ENCODE data around the gene PLCB3.
A peak's percentile ranks its signal among the peaks of the same experiment; 100 is the strongest.
"Not testable (repeated sequence)": the region's sequence is repeated elsewhere in the genome, so short reads cannot be mapped to it uniquely, and the experiment has no call there.

The PLCB3 gene

DNA sequence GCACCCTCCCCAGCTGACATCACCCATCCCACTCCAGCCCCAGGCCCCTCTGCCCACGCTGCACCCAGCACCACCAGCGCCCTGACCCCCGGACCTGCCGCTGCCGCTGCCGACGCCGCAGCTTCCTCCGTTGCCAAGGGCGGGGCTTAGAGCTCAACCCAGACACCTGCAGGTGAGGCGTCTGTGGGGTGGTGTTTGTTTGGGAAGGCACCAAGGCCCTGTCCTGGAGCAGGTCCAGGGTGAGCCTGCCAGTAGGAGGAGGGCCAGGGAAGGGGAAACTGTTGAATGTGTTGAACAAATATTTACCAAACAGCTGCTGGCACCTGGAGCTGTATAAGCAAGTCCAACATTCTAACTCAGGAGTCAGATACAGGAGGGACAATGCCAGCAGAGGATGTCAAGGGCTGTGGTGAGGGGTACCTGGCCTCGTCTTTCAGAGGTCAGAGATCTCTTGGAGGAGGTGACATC lies 13.8 kb upstream of the PLCB3 start:
- DNase-seq = no peak

DNA sequence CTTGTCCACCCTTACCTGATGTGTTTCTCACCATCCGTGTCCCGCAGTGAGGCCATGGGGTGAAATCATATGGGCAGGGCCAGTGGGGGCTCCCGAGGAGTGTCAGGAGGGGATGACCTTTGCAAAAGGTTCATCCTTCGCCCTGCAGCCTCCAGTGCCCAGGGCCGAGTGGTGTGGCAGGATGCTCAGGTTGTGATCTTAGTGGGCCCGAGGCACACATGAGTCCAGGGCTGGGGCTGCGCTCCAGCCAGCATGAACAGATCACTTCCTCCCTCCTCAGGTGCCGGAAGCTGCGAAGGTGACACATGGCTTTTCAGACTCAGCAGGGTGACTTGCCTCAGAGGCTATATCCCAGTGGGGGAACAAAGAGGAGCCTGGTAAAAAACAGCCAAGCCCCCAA lies 13.3 kb upstream of the PLCB3 start:
- DNase-seq = no peak

DNA sequence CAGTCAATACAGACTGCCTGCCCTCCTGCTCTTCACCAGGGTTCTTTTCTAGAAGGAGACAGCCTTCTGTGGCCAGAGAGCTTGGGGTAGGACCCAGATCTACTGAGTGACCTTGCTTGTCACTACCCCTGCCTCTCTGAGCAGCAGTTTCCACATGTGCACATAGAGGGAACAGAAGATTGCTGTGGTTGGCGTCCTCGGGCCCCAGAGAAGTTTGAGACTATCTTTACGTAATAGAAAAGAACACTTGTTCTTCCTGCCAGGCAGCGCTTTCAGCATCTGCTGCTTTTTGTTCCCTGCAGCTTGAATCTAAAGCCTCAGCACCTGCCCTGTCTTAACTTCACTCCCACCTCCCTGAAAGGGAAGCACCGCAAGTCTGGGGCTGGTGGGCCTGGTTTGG lies 12.3 kb upstream of the PLCB3 start:
- DNase-seq = no peak

DNA sequence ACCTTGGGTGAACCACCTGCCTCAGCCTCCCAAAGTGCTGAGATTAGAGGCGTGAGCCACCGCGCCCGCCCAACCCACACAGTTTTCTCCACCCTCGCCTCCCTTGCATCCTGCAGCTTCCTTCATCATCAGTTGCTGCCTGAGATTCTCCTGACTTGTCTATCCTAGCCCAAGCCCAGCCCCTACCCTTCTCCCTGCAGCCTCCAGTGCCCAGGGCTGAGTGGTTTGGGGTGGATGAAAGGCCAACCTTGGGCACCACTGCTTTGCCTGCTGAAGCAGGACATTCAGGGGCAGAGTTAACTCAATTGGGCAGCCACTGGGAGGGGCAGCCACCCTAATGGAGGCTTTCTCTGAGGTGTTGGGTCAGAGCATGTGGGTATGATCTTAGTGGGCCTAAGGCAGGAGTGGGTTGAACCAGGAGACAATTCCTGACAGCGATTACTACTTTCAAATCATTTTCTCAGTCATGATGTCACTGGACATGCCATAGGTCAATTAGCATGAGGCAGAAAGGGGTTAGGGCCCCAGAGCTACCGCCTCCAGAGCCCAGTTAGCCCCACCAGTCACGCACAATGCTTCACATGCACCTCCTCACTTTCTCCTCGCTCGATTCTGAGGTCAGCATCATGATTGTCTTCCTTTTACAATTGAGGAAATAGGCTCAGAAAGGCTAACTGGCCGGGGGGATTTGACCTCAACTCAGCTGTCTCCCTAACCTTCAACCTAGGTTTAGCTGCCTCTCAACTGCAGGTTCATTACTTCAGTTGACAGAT lies 11.5 kb upstream of the PLCB3 start:
- DNase-seq = no peak

DNA sequence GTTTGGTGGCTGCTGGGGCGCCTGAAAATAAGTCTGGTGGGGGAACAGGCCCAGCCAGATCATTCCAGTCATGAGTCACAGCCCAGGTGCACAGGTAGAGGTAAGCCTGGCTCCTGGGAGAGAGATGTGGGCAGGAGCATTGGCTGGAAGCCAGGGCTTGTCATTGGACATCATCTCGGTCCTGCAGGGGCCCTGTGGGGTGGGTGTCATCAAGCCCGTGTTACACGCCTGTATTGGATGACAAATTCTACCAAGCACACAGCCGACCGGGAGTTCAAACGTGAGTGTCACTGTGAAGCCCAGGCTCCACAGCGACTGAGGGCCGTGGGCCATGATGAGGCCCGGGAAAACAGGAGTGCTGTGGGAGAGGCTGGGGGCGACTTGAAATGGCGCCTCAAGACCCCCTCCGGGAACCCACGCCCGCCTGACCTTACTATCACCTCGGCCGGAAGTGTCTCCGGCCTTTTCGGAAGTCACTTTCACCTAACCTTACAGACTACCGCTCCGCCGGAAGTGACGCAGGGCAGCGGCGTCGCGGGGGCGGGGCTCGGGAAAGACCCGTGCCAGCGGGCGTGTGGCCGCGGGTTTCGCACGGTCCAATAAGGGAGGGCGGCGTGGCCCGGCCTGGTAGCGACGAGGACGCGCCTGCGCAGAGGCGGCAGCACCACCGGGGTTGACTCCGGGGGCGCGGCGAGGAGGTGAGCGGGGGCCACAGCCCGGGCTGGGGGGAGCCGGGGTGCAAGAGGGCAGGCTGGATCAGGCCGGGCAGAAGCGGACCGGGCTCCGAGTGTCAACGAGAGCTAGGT lies 10.7 kb upstream of the PLCB3 start, which contains the start of gene FKBP2:
Gene FKBP2 (plus strand): TSS at position 661 of the 806 bp plus-strand sequence. CDS start 1,293 bp downstream, outside the sequence.
- peak; percentile 96 for DNase-seq

DNA sequence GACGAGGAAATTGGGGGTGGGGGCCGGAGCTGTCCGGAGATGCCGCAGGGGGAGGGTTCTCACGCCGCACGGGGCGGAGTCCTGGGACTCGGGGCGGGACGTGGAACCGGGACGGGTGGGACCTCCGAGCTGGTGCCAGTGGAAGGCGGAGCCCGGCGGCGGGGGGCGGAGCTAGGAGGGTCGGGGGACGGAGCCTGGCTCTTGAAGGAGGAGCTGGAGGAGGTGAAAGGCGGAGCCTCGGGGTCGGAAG lies 10.2 kb upstream of the PLCB3 start:
- DNase-seq = peak; percentile 100

DNA sequence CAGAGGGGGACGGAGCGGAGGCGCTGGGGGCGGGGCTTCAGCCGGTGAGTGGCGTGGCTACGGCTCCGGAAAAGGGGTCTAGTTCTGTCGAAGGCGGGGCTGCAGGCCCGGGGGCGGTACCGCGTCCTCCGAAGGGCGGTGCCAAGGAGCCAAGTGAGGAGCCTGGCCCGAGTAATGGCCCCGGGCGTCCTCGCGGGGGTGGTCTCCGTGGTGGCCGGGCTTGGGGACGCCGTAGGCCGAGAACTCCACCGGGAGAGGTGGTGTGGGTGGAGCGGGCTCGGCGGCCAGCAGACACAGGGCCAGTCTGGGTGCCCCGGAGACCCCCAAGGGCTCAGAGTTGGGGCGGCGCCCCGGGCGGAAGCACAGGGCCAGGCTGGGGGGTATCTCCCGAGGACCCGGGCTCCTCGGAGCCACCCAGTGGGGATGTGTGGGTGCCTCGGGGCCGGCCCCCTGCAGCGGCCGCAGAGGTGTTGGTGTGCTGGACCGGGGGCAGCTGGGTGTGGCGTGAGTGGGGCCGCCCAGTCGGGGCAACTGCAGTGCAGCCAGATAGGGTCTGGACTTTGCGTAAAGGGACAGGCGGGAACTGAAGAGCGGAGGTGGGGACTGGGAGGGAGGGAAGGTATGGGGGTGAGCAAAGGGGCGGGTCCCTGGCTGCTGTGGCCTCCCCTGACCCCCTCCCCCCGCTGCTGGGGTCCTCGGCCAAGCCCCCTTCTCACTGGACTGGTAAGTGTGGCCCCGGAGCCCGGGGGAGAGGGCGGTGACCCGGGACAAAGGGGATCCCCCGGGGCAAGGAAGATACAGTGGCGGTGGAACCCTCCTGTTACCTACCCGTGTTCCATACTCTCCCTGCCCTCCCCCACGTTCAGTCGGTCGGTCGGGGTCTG lies 9.6 kb upstream of the PLCB3 start:
- DNase-seq = no peak

DNA sequence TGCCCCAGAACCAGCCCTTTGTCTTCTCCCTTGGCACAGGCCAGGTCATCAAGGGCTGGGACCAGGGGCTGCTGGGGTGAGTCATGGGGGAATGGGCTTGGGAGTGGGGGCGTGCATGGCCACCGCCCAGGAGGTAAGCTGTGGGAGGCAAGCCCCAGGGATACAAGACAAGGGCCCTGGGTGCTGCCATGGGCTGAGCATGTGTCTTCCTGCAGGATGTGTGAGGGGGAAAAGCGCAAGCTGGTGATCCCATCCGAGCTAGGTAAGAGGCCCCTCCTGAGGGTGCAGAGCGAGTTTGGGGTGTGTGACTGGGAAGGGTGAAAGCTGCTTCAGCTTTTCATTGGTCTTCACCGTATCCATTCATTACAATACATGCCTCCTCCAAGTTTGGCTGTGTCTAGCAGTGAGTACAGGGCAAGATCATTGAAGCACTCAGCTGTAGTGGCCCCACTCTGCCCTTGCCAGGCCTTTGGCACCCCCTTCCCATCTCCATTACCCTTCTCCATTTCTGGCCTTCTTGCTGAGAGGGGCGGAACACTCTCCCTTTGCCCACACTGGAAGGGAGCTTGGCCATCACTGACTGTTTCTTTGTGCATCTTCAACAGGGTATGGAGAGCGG lies 8.0 kb upstream of the PLCB3 start:
- DNase-seq = no peak

DNA sequence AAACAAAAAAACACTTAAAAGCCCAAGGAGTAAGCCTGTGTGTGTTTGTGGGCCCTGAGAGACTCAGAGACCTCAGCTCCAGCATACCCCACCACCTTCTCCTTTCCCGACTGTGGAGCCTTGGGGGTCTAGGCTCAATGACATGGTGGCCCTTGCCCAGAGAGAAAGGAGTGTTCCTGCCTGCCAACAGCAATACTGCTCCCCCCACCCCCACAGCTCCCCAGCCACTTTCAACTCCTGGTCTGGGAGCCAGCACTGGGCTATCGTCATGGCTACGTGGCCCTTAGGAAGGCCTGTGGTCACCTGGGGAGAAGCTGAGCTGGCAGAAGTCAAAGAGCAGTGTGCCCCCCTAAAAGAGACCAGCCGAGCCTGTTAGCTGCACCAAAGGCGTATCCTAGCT lies 7.2 kb upstream of the PLCB3 start:
- no peak for DNase-seq

DNA sequence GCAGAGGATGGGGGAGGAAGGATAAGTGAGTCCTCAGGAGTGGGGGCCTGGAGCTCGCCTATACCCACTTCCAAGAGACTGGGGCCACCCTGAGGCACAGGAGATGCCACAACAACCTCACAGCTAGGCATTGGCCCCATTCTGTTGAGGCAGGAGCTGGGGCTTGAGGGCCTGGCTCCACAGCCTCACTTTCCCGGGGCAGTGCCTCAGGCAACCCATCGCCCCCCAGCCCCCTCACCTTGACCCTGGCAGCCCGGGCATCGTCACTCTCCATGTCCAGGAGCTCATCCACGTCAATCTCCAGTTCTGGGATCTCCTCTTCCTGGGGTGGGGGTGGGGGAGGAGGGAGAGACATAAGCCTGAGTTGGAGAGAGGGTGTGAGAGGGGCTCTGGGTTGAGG lies 6.4 kb upstream of the PLCB3 start:
- no peak for DNase-seq

DNA sequence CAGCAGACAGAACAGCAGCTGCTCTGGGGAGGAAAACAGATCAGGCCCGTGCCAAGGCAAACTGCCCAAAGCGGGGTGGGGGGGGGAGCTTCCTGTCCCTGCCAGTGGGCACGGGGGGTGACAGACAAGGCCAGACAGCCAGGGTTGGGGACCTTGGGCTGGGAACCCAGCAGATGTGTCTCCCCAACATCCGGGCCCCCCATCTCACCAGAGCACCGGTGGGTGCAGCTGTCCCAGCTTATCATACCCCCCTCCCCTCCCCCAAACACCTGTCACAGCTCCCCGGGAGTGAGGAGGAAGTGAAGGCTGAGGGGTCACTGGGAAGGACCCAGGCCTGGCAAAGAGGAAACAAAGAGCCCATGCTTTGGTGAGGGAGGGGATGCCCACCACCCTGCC lies 5.9 kb upstream of the PLCB3 start:
- DNase-seq = no peak

DNA sequence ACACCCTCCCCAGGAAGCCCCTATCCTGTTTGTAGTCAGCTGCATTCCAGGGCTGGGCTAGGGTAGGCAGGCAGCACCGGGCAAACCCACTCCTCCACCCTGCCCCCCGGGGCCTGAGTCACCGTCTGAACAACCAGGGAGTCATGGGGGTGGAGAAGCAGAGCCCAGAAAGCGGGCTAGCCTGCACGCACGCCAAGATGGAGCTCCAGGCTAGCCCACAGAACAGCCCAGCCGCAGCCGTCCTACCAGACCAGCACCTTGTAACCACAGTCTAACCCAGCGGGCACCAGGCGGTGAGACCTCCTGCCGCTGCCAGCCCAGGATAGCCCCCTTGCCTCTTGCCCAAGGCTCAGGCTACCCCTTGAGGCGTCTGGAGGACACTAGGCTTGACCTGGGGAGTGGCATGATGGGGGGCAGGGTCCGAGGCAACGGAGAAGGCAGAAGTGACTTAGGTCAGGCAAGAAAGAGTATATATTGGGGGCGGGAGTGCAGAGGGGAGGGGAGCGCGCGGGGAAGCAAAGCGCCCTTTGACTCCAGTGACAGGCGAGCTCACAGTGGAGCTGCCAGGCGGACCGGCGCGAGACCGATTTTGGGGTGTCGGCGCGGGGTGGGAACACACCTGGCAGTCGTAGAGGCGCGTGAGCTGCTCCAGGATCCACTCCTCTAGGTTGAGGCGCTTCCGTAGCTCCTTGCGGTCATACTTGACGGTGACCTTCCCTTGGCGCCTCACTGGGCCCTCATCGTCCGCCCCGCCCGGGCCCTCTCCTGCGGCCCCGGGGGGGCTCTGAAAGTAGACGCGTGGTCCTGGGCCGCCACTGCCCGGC lies 5.3 kb upstream of the PLCB3 start:
- no peak for DNase-seq

DNA sequence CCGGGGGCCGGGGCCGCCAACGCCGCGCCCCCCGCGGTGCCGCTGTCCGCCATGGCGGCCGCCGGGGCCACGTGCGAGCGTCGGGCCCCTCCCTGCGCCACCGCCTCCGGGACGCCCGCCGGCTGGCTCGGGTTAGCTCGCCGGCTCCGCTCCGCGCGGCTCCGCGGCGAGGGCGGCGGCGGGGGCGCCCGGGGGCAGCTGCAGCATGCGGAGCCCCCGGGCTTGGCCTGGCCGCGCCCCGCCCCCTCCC lies 4.8 kb upstream of the PLCB3 start:
- not testable (repeated sequence) for DNase-seq

DNA sequence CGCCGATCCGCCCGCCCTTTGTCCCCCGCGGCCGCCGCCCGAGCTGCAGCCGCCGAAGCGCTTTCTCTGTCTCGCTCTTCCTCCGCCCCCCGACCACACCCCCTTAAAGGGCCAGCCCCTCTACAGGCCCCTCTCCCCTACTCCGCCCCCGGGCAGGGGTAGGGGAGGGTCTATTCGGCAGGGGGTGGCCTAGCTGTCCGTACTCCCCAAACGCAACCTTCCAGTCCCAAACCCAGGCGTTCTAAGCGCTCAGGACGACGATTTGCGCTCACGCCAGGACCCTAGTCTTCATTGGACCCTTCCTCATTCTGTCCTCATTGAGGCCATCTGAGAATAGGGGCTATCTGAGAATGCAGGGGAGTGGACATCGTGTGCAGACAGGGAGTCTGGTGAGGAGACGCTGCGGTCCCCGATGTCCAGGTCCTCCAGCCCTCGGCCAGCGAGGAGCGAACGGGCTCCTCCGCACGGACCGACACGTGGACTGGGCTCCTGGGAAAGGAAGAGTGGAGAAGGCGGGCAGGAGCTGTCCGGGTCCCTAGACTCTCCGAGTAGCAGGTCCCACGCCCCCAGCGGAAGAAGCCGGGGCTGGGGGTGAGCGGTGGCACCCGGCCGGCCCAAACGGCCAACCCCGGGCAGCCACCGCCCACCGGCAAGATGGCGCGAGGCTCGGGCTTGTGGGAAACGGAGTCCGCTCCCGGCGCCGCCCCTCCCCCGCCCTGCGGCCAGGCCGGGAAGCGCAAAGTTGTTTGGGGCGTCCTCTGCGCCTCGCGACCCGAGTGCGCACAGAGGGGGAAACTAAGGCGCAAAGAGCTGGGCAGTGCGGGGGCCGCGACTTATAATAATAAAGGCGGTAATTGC lies 4.2 kb upstream of the PLCB3 start, which contains the start of gene PPP1R14B:
Gene PPP1R14B (minus strand): TSS at position 73 of the 858 bp plus-strand sequence. CDS start 270 bp downstream, outside the sequence.
- DNase-seq = peak; percentile 69

DNA sequence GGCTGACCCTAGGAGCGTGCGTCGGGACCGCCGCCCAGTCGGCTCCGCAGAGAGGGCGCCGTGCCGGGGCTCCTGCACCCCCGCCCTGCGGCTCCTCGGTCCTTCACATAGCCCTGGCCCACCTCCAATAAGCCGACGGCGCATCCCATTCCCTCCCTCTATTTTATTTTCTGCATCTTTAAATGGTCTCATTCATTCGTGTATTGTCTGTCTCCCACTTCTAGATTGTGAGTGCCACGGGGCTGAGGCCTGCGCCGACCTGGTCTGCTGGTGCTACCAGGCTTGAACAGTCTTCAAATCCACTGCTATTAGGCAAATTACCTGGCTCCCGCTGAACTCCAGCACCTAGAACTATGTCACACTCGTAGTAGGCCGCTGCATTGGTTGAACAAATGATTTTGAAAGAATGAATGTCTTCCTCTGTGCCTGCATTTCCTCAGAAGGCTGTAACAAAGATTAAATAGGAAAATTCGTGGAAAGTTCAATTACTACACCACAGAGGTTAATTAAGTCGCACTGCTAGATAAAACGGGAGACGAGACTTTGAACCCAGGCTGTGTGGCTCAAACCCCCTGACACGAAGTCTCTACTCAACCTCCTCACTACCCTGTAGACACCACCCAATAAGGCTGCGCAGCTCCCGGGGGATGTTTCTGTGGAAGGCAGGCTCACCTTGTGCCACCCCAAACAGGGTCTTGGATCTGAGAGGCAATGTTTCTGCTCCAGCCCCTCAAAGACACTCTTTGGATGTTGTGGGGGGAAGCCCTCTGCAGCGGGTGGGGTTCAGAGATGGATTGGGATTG lies 3.4 kb upstream of the PLCB3 start:
- DNase-seq = no peak

DNA sequence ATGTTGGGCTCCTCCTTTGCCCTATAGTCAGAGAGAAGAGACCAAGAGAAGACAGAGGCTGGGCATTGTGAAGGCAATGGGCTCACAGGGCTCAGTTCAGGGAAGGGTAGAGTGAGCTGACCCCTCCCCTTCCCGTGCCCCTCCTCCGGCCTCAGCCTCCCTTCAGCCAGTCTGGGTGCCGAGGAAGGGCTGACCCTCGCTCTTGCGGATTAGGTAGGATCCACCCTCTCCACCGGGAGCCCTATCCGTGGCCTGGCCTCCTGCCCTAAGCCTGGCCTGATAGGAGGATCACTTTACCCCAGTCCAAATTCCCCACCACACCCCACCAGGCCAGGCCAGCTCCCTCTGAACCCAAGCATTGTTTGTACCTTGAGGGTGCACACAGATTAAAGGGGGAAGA lies 2.8 kb upstream of the PLCB3 start:
- DNase-seq = no peak

DNA sequence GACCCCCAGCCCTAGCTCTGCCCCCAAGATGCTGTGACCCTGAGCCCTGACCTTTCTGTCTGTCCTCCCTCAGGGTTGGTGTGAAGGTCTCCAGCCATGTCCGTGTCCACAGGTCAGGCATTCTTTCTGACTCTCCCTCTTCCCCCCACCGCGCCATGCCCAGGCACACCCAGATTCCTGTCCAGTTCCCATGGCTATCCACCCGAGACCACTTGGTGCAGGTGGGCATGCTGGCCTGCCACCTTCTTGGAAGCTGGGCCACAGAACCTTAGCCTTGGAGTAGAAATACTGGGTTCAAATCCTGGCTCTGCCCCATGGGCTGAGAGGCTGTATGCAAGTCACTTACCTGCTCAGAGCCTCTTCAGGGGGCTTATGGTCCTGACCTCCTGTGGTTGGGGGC lies 2.3 kb upstream of the PLCB3 start:
- DNase-seq = no peak

DNA sequence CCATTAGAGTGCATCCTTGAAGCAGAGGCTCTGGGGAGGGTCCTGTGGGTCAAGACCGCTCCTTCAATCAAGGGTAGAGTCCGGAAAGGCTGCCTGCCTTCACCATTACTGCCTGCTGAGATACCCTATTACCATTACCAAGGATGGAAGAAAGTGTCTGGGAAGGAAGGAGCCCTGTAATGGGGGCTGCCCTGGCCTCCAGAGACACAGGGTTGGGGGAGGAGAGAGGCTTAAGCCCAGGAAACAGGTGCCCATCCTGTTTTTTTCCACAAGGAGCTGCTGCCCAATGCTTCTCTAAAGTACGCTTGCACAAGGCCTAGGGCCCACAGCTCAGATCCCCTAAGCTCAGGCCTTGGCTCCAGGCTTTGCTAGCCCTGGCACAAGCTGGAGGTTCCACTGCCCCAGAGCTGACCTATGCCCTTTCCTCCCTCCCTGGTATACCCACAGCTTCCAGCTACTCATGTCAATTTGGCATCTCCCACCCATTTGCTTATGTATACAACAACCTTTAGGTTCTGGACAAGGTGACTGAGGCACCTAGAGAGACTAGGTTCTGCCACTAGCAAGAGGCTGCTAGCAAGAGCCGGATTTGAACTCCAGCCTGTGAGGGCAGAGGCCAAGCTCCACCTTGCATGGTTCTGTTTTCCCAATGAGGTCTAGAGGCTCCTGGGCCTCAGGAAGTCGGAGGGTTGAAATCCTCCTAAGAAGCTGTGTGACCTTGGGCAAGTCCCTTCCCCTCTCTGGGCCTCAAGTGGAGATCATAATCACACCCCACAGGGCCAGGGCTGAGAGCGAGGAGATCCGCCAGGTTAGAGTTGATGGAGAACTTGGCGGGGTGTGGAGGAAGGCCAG lies 1.5 kb upstream of the PLCB3 start:
- DNase-seq = no peak

DNA sequence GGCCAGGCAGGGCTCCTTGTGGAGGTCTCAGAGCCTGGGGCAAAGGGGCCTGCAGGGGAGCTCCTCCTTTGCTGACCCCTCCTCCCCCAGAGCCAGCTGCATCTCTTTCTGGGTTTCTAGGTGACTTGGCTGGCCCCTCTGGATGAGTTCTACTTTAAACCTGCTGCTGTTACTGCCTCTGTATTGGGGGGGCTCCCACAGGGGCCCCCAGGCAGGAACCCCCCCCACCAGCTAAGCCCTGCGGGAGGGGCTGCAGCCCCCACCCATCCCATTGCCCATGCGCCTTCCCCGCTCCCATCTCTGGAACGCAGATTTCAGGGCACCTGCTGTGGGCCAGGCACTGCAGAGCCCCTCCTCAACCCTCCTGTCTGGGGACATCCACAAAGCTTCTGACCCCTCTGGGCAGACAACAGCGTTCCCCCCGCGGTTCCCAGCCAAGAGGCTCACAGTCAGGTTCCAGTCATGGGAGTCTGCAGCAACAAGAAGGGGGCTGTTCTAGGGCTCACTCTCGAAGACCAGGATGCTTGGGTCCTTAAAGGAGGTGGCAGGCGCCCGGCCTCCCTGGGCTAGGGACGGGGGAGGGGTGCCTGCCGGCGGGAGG lies 815 bp upstream of the PLCB3 start:
- DNase-seq = no peak

All from GDM1 (cell line).